GM21825 (cell line): ENCODE results near the gene ZDHHC22.

Source experiments
- ATAC-seq: cut with Tn5 transposase; IDR thresholded peaks from one replicate; pipeline ENCODE4 v1.9.1; 2021; ENCODE audit warnings: mild to moderate bottlenecking, moderate library complexity; ENCODE audit not compliant: unreplicated experiment

ZDHHC22 gene

DNA sequence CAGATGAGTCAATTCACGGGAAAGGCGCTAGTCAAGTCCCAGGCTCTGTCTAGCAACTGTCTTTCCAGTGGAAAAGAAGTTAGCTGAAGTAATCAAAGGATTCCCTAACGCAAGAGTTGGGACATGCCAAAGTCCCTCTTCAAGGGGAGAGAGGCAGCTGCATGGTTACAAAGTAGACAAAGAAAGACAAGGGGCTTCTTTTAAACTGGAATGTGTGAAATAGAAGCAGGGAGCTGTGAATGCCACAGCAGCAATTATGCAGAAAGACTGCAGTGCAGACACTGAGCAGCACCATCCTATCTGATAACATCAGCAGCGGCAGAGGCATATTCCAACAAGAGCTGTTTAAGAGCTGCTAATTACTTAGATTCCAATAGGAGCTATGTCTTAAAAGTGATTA is 56.1 kb downstream of the ZDHHC22 start:
- no peak for ATAC-seq

DNA sequence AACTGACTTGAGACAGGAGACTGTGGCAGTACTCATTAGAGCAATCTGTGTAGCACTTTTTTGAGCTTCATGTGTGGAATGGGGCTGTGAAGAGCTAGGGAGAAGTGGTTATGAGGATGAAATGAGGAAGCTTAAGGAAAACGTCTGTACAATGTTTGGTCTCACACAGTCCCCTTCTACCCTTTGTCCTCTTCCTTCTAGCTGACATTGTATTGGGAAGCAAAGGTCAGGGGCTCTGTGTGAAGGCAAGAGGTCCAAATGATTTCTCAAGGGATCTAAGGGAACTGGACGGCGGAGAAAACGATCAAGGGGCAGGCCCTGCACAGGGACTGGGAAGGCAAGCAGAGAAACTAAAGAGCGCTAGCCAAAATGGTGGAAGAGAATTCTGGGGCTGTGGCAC is 56.6 kb downstream of the ZDHHC22 start:
- no peak for ATAC-seq

DNA sequence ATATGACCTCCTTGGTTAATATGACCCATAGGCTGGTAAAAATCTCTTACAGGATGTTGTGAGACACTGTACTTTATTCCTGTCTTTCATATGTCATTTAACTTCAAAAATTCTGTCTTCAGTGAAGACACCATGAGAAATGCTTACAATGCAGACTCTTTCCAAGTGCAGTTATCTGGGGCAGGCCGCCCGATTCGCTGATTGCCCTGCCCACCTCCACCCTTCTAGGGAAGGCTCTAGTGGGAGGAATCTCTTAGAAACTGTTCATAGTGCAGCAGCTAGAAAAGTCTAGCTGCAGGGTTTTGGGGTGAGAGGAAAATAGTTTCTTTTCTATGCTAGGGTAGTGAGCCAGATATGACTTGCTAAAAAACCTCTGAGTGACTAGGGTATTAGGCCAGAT is 58.5 kb downstream of the ZDHHC22 start:
- no peak for ATAC-seq

GRCh38 chr14:77082356-77082755 is 59.2 kb downstream of the ZDHHC22 start:
- ATAC-seq: no peak
